WERI-Rb-1 (cell line): ENCODE measurements around the gene MB21D2.
"Not testable (repeated sequence)": the region's sequence is repeated elsewhere in the genome, so short reads cannot be mapped to it uniquely, and the experiment has no call there.

Experiments
- DNase-seq: peaks from one replicate; pipeline ENCODE4 v3.0.0-alpha.2; 2020
- H3K27ac ChIP-seq: fragments of 250-450 bp; sonication (Bioruptor Pico); 2 replicates; pipeline ENCODE4 v1.5.1; 2020; ENCODE audit warnings: mild to moderate bottlenecking, moderate library complexity
- H3K27me3 ChIP-seq: fragments of 250-450 bp; sonication (Bioruptor Pico); 2 replicates; pipeline ENCODE4 v1.5.1; 2021; ENCODE audit warnings: mild to moderate bottlenecking, low read depth, moderate library complexity; ENCODE audit not compliant: insufficient read depth, severe bottlenecking
- H3K36me3 ChIP-seq: fragments of 250-450 bp; sonication (Bioruptor Pico); 2 replicates; pipeline ENCODE4 v1.5.1; 2020; ENCODE audit warnings: mild to moderate bottlenecking, moderate library complexity
- H3K4me3 ChIP-seq: 2 replicates; pipeline ENCODE4 v1.5.1; 2011; ENCODE audit warnings: low read depth, mild to moderate bottlenecking, control low read depth, low read length
- H3K9me3 ChIP-seq: fragments of 250-450 bp; sonication (Bioruptor Pico); 2 replicates; pipeline ENCODE4 v1.5.1; 2021; ENCODE audit warnings: mild to moderate bottlenecking, moderate library complexity; ENCODE audit not compliant: severe bottlenecking
- CTCF ChIP-seq: IDR thresholded peaks from 2 replicates; pipeline ENCODE4 v1.5.1; 2011; ENCODE audit warnings: low read depth, mild to moderate bottlenecking, control low read depth, inconsistent platforms, low read length

MB21D2 gene

GRCh38 chr3:192917404-192918274 is at the start of gene MB21D2:
Gene MB21D2, minus strand, starts transcription at chr3:192917856. Its CDS starts 16 bp downstream, at chr3:192917840.
- peak within 1 kb of the TSS; percentile 83 for H3K4me3 ChIP-seq
- H3K36me3 ChIP-seq = no peaks in the 10 kb centered on the region
- peak within 1 kb of the TSS; percentile 83 for H3K27ac ChIP-seq
- TF ChIP-seq CTCF = no peak
- DNase-seq = peak; percentile 70
- H3K27me3 ChIP-seq = no peaks in the 10 kb centered on the region
- no peaks in the 10 kb centered on the region for H3K9me3 ChIP-seq

- DNase-seq, H3K27ac ChIP-seq, H3K36me3 ChIP-seq, H3K4me3 ChIP-seq, H3K27me3 ChIP-seq, H3K9me3 ChIP-seq: not testable (repeated sequence)
Measured at GRCh38 chr3:192964959-192965719, 47.5 kb upstream of the MB21D2 start.

- Histone ChIP-seq H3K36me3 (no peaks in the 10 kb centered on the region), H3K27ac (no peak overlapping the region), H3K27me3 (no peaks in the 10 kb centered on the region), H3K4me3 (no peak overlapping the region), H3K9me3 (no peaks in the 10 kb centered on the region)
- no peak for DNase-seq
- TF ChIP-seq CTCF = no peak
Measured at GRCh38 chr3:192959773-192960172, 42.1 kb upstream of the MB21D2 start.

GRCh38 chr3:192958219-192958872 is 40.7 kb upstream of the MB21D2 start:
- Histone ChIP-seq H3K27ac (no peak overlapping the region), H3K27me3 (no peaks in the 10 kb centered on the region), H3K4me3 (no peak overlapping the region), H3K9me3 (no peaks in the 10 kb centered on the region), H3K36me3 (no peaks in the 10 kb centered on the region)
- no peak for TF ChIP-seq CTCF
- no peak for DNase-seq

- no peak for TF ChIP-seq CTCF
- Histone ChIP-seq H3K27me3 (no peaks in the 10 kb centered on the region), H3K9me3 (no peaks in the 10 kb centered on the region), H3K4me3 (no peak overlapping the region), H3K36me3 (no peaks in the 10 kb centered on the region), H3K27ac (no peak overlapping the region)
- DNase-seq = no peak
Measured at GRCh38 chr3:192957441-192958021, 39.9 kb upstream of the MB21D2 start.
